ENCODE results near the gene ATP5F1C.

The ATP5F1C gene

DNA sequence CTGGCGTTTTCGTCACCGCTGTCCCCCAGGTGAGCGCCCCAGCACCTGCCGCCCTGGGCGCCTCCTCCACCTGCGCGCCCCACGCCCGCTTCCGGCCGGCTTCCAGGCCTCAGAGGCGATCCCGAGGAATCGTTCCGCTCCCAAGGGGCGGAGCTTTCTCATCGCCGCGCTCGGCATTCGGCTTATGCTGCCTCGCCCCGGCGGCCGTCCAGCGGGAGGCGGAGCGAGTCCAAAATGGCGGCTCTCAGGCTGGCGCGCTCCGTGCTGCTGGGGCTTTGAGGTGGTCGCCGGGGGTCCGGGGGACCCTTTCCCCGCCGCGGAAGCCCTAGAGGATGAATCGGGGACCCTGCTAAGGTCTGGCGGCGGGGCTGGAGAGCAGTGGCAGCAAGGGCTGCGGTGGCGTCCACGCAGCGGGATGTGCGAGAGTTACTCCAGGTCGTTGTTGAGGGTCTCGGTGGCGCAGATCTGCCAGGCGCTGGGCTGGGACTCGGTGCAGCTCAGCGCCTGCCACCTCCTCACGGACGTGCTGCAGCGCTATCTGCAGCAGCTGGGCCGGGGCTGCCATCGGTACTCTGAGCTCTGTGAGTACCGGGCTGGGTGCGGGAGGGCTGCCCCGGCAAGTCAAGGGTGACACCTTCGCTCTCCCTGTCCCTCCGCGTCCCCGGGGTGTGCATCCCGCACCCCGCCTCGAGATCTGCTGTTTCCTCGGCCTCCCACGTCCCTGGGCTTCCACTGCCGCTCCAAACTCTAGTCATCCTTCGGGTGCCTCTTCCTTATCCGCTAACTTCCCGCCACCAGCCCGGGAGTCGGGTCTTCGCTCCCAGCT, 30.5 kb downstream of the ATP5F1C start, which contains the start of gene TAF3:
TAF3 (plus strand) TSS at position 211 of the 826 bp plus-strand sequence; CDS start at position 416, 205 bp downstream.
- peaks cover 12 to 16% of the 10 kb centered on the region in 2 donors for H3K4me1 ChIP-seq (ENCODE audit: control insufficient read depth in 1 of 2, insufficient read depth in 2 of 2, low read length in 2 of 2)
- no peaks in the 10 kb centered on the region for H3K36me3 ChIP-seq (ENCODE audit: control insufficient read depth in 1 of 2, insufficient read depth in 2 of 2, low read length in 2 of 2)
- H3K27me3 ChIP-seq (ENCODE audit: low read depth, low read length): no peaks in the 10 kb centered on the region
- H3K4me3 ChIP-seq (ENCODE audit: low read depth in 1 of 2, low read length in 2 of 2): peak within 1 kb of the TSS; percentile 95 to 100
- H3K9me3 ChIP-seq (ENCODE audit: control insufficient read depth in 1 of 2, low read length in 2 of 2): no peaks in the 10 kb centered on the region
- H3K27ac ChIP-seq (ENCODE audit: low read length): peak within 1 kb of the TSS; percentile 3

DNA sequence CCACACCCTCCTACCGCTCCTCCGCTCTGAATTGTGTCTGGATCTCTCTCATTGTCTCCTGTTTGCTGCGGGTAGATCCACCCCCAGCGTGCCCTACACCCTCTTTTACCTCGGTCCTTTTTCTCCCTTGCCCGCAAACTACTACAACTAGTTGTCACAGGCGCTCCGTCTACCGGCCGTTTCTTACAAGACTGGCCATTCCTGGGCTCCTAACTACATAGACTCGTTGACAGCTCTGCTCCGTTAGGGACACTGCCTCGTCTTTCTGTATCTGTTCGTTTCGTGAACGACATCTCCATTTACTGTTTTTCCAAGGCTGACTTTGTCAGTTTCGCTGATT, 31.1 kb downstream of the ATP5F1C start:
- Histone ChIP-seq H3K36me3 (ENCODE audit: control insufficient read depth in 1 of 2, insufficient read depth in 2 of 2, low read length in 2 of 2) (no peaks in the 10 kb centered on the region), H3K4me3 (ENCODE audit: low read depth in 1 of 2, low read length in 2 of 2) (peak overlapping the region; percentile 95 to 100), H3K27me3 (ENCODE audit: low read depth, low read length) (no peaks in the 10 kb centered on the region), H3K9me3 (ENCODE audit: control insufficient read depth in 1 of 2, low read length in 2 of 2) (no peaks in the 10 kb centered on the region), H3K27ac (ENCODE audit: low read length) (peak overlapping the region; percentile 3), H3K4me1 (ENCODE audit: control insufficient read depth in 1 of 2, insufficient read depth in 2 of 2, low read length in 2 of 2) (peaks cover 12 to 16% of the 10 kb centered on the region in 2 donors)

DNA sequence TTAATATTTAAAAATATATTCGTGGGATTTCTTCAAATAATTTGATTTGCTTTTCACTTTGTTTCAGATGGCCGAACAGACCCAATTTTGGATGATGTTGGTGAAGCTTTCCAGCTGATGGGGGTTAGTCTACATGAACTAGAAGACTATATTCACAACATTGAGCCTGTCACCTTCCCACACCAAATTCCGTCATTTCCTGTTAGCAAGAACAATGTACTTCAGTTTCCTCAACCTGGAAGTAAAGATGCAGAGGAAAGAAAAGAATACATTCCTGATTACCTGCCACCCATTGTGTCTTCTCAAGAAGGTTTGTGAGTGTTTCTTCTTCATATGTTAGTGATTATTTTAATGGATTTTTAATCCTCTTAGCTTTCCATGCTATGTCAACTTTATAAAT, 36.3 kb downstream of the ATP5F1C start:
- Histone ChIP-seq H3K4me3 (ENCODE audit: low read depth in 1 of 2, low read length in 2 of 2) (no peak overlapping the region), H3K27ac (ENCODE audit: low read length) (no peak overlapping the region), H3K4me1 (ENCODE audit: control insufficient read depth in 1 of 2, insufficient read depth in 2 of 2, low read length in 2 of 2) (peaks cover 11 to 15% of the 10 kb centered on the region in 2 donors), H3K36me3 (ENCODE audit: control insufficient read depth in 1 of 2, insufficient read depth in 2 of 2, low read length in 2 of 2) (peaks cover 14 to 15% of the 10 kb centered on the region in 2 donors), H3K9me3 (ENCODE audit: control insufficient read depth in 1 of 2, low read length in 2 of 2) (no peaks in the 10 kb centered on the region), H3K27me3 (ENCODE audit: low read depth, low read length) (no peaks in the 10 kb centered on the region)

DNA sequence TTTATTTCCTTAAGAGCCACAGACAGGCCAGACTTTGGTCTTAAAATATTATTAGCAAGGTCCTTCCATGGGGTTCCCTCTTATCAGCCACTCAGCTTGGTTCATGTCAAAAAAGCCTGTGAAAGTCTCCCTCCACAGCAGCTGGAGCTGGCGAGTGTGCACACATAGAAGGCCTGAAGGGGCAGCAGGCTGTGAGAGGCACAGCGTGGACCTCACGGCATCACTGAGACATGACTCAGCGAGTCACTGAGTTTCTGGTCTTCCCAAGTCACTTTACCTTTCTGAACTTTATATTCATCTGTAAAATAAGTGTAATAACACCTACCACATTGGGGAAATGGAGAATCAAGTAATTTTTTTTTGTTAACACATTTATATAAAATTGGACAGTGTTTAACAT, 39.0 kb downstream of the ATP5F1C start:
- Histone ChIP-seq H3K4me1 (ENCODE audit: control insufficient read depth in 1 of 2, insufficient read depth in 2 of 2, low read length in 2 of 2) (no peaks in the 10 kb centered on the region), H3K27ac (ENCODE audit: low read length) (no peak overlapping the region), H3K4me3 (ENCODE audit: low read depth in 1 of 2, low read length in 2 of 2) (no peak overlapping the region), H3K9me3 (ENCODE audit: control insufficient read depth in 1 of 2, low read length in 2 of 2) (no peaks in the 10 kb centered on the region), H3K36me3 (ENCODE audit: control insufficient read depth in 1 of 2, insufficient read depth in 2 of 2, low read length in 2 of 2) (peaks cover 14 to 15% of the 10 kb centered on the region in 2 donors), H3K27me3 (ENCODE audit: low read depth, low read length) (no peaks in the 10 kb centered on the region)

DNA sequence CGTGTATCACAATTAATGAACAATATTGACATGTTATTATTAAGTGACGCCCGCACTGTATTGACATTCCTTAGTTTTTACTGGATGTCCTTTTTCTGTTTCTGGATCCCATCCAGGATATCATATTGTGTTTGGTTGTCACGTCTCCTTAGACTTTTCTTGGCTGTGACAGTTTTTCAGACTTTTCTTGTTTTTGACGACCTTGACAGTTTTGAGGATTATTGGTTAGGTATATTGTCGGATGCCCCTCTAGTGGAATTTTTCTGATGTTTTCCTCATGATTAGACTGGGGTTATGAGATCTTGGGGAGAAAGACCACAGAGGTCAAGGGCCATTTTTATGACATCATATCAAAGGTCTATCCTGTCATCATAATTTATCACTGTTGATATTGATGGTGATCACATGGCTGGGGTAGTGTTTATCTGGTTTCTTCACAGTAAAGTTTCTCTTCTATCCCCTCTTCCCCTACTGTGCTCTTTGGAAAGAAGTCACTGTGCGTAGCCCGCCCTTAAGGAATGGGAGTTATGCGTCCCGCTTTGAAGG, 41.4 kb downstream of the ATP5F1C start:
- no peaks in the 10 kb centered on the region for H3K4me1 ChIP-seq (ENCODE audit: control insufficient read depth in 1 of 2, insufficient read depth in 2 of 2, low read length in 2 of 2)
- H3K36me3 ChIP-seq (ENCODE audit: control insufficient read depth in 1 of 2, insufficient read depth in 2 of 2, low read length in 2 of 2): peaks cover 12 to 13% of the 10 kb centered on the region in 2 donors
- H3K4me3 ChIP-seq (ENCODE audit: low read depth in 1 of 2, low read length in 2 of 2): no peak overlapping the region
- H3K9me3 ChIP-seq (ENCODE audit: control insufficient read depth in 1 of 2, low read length in 2 of 2): no peaks in the 10 kb centered on the region
- no peak overlapping the region for H3K27ac ChIP-seq (ENCODE audit: low read length)
- no peaks in the 10 kb centered on the region for H3K27me3 ChIP-seq (ENCODE audit: low read depth, low read length)

DNA sequence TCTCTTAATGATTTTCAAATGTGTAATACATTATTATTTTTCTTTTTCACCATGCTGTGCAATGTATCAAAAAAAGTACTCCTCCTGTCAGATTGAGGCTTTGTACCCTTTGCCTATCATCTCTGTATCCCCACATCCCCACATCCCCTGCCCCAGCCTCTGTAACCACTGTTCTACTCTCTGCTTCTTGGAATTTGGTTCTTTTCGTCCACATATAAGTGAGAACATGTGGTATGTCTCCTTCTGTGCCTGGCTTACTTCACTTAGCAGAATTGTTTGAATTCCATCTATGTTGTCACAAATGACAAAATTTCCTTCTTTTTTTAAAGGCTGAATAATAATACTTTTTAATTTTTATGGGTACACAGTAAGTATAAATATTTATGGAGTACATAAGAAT, 44.1 kb downstream of the ATP5F1C start:
- Histone ChIP-seq H3K9me3 (ENCODE audit: control insufficient read depth in 1 of 2, low read length in 2 of 2) (no peaks in the 10 kb centered on the region), H3K36me3 (ENCODE audit: control insufficient read depth in 1 of 2, insufficient read depth in 2 of 2, low read length in 2 of 2) (no peaks in the 10 kb centered on the region), H3K27me3 (ENCODE audit: low read depth, low read length) (no peaks in the 10 kb centered on the region), H3K27ac (ENCODE audit: low read length) (no peak overlapping the region), H3K4me1 (ENCODE audit: control insufficient read depth in 1 of 2, insufficient read depth in 2 of 2, low read length in 2 of 2) (no peaks in the 10 kb centered on the region), H3K4me3 (ENCODE audit: low read depth in 1 of 2, low read length in 2 of 2) (no peak overlapping the region)

DNA sequence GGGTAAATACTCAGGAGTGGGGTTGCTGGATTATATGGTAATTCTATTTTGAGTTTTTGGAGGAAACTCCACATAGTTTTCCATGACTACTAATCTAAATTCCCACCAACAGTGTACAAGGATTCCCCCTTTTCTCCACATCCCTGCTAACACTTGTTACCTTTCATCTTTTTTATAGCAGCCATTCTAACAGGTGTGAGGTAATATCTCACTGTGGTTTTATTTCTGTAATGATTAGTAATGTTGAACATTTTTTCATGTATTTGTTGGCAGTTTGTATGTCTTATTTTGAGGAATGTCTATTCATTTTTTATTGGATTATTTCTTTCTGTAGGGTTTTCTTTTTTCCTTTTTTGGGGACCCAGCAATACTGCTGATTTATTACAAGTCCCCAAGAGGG, 45.2 kb downstream of the ATP5F1C start:
- Histone ChIP-seq H3K27me3 (ENCODE audit: low read depth, low read length) (no peaks in the 10 kb centered on the region), H3K4me3 (ENCODE audit: low read depth in 1 of 2, low read length in 2 of 2) (no peak overlapping the region), H3K27ac (ENCODE audit: low read length) (no peak overlapping the region), H3K36me3 (ENCODE audit: control insufficient read depth in 1 of 2, insufficient read depth in 2 of 2, low read length in 2 of 2) (no peaks in the 10 kb centered on the region), H3K9me3 (ENCODE audit: control insufficient read depth in 1 of 2, low read length in 2 of 2) (no peaks in the 10 kb centered on the region), H3K4me1 (ENCODE audit: control insufficient read depth in 1 of 2, insufficient read depth in 2 of 2, low read length in 2 of 2) (no peaks in the 10 kb centered on the region)

DNA sequence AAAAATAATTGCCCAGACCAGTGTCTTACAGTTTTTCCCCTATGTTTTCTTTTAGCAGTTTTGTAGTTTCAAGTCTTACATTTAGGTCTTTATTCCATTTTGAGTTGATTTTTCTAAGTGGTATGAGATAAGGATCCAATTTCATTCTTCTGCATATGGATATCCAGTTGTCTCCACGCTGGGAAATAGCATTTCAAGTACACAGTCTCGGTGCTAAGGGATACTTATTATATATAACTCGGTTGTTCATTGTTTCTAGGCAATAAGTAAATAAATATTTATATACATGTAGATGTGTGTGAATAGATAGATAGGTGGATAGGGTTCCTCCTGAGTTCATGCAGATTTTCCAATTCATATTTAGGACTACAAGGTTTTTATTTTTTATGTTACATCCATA, 46.3 kb downstream of the ATP5F1C start:
- Histone ChIP-seq H3K27me3 (ENCODE audit: low read depth, low read length) (no peaks in the 10 kb centered on the region), H3K9me3 (ENCODE audit: control insufficient read depth in 1 of 2, low read length in 2 of 2) (no peaks in the 10 kb centered on the region), H3K4me1 (ENCODE audit: control insufficient read depth in 1 of 2, insufficient read depth in 2 of 2, low read length in 2 of 2) (no peaks in the 10 kb centered on the region), H3K4me3 (ENCODE audit: low read depth in 1 of 2, low read length in 2 of 2) (no peak overlapping the region), H3K36me3 (ENCODE audit: control insufficient read depth in 1 of 2, insufficient read depth in 2 of 2, low read length in 2 of 2) (peaks cover 0 to 5% of the 10 kb centered on the region in 2 donors), H3K27ac (ENCODE audit: low read length) (no peak overlapping the region)

DNA sequence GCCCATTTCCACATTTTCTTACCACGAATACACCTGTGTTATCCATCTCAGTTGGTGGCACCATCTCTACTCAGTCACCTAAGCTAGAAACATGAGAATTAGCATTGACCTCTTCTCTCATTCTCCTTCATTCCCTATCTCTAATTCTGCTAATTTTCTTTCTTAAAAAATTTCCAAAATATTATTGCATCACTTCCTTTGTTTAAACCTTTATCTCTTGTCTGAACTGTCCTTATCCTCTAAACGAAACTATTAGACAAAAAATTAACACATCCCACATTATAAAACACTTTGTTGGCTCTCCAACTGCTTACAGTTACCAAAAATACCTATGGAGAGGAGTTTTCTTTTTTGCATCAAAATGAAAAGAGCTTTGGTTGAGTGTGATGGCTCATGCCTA, 48.6 kb downstream of the ATP5F1C start:
- Histone ChIP-seq H3K4me3 (ENCODE audit: low read depth in 1 of 2, low read length in 2 of 2) (no peak overlapping the region), H3K4me1 (ENCODE audit: control insufficient read depth in 1 of 2, insufficient read depth in 2 of 2, low read length in 2 of 2) (no peaks in the 10 kb centered on the region), H3K27ac (ENCODE audit: low read length) (no peak overlapping the region), H3K27me3 (ENCODE audit: low read depth, low read length) (no peaks in the 10 kb centered on the region), H3K9me3 (ENCODE audit: control insufficient read depth in 1 of 2, low read length in 2 of 2) (no peaks in the 10 kb centered on the region), H3K36me3 (ENCODE audit: control insufficient read depth in 1 of 2, insufficient read depth in 2 of 2, low read length in 2 of 2) (peaks cover 0 to 6% of the 10 kb centered on the region in 2 donors)

DNA sequence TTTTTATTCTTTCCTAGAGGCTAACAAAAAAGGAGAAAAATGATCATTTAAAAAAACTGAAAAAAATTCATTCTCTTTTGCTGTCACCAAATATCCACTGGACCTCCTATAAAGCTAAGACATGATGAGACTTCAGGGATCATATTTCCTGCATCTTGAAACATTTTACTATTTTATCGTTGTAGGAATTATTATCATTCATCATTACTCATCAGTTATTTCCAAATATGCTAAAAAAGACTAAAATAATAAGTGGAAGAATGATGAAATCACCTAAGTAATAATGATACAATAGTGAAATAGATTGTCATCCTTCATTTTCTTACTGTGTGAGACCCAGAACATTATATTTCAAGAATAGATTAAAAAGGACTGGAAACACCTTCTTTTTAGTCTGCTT, 58.6 kb downstream of the ATP5F1C start:
- no peaks in the 10 kb centered on the region for H3K4me1 ChIP-seq (ENCODE audit: control insufficient read depth in 1 of 2, insufficient read depth in 2 of 2, low read length in 2 of 2)
- no peak overlapping the region for H3K27ac ChIP-seq (ENCODE audit: low read length)
- H3K4me3 ChIP-seq (ENCODE audit: low read depth in 1 of 2, low read length in 2 of 2): no peak overlapping the region
- H3K36me3 ChIP-seq (ENCODE audit: control insufficient read depth in 1 of 2, insufficient read depth in 2 of 2, low read length in 2 of 2): no peaks in the 10 kb centered on the region
- H3K27me3 ChIP-seq (ENCODE audit: low read depth, low read length): no peaks in the 10 kb centered on the region
- H3K9me3 ChIP-seq (ENCODE audit: control insufficient read depth in 1 of 2, low read length in 2 of 2): no peaks in the 10 kb centered on the region

DNA sequence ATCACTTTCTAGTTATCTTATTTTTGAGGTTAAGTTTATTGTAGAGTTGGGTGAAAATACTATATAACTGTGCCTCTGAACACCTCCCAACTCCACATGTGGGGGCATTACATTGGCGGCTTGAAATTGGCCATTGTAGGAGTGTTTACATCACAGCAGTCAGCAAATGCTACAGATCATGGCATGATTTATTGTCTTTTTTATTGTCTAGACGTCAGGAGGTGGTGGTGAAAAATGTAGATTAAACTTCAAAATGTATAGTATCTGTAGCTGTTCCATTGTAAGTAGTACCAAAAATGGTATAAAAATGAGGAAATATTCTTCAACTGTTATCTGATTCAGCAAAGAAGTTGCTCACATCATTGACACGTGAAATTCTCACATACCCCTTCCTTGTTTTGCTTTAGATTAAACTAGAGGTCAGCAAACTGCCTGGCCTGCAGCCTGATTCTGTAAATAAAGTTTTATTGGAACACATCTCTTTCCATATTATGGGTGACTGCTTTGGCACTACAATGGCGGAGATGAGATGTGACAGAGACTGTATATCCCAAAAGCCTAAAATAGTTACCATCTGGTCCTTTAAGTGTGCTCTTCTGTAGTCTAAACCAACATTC, 65.4 kb downstream of the ATP5F1C start:
- Histone ChIP-seq H3K4me3 (ENCODE audit: low read depth in 1 of 2, low read length in 2 of 2) (no peak overlapping the region), H3K27me3 (ENCODE audit: low read depth, low read length) (no peaks in the 10 kb centered on the region), H3K27ac (ENCODE audit: low read length) (no peak overlapping the region), H3K9me3 (ENCODE audit: control insufficient read depth in 1 of 2, low read length in 2 of 2) (no peaks in the 10 kb centered on the region), H3K4me1 (ENCODE audit: control insufficient read depth in 1 of 2, insufficient read depth in 2 of 2, low read length in 2 of 2) (no peaks in the 10 kb centered on the region), H3K36me3 (ENCODE audit: control insufficient read depth in 1 of 2, insufficient read depth in 2 of 2, low read length in 2 of 2) (no peaks in the 10 kb centered on the region)

All from muscle layer of duodenum (tissue), 2 donors.